ENCODE data around the gene BRDT. TPM values are rescaled to one million over a fixed set of nuclear protein-coding genes. Genes with fewer than 3 reads are reported as not detected.

Gene BRDT
- total and polyA plus RNA-seq, 2 of the 13 experiments (the other 11 are each of a cell fraction or from before 2014, with no cell fraction given), result not detected

DNA sequence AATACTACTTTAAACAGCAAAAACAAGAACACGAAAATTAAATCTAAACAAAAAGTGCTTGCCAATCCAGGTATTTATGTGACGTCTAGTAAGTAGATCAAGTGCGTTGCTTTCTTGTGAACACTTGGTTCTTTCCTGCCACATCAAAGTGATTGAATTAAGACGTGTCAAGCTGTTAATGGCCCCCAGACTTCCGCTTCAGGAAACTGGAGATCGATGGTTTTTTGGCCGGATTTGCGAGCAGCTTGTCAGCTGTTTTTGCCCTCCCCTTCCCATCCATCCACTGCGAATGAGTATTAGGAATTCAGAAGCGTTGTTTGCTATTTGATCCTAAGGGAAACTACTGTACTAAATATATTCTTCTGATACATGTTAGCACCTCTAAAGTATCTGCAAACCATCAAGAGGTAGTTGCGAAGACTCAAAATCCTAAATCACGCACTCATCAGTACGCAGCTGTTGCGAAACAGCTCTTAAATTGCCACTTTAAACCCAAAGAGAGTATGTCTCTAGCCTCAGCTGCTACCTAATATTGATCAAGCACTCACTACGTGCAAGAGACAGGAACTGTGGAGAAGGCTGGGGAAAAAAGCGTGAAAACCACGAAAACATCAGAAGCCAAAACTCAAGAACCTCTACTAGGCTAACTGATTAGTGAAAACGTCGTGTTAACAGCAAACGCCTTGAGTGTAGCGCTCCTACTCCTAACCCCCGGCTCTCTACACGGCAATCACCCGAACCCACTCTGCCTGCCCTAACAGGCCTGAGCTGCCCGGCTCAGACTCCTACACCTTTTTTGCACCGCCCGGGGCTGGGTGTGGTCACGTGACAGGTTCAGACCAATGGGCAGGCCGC, 473 bp upstream of the BRDT start:
- in situ Hi-C loops (cut with HindIII; ENCODE audit: extremely low pct_ligation_motif_present, low pct_unique_long_range_greater_than_20kb) (no loop called here), intact Hi-C loops (cut with micrococcal nuclease; ENCODE audit: unreplicated experiment) (no loop called here)
- 61% methylated on average over 29 of the region's 29 CpGs for WGBS (ENCODE audit: low lambda C conversion rate)
- Histone ChIP-seq H3K27ac (ENCODE audit: extremely low read length, insufficient read depth, low read length) (no peak overlapping the region), H3K36me3 (replicated peaks in 1 of 2; ENCODE audit: control insufficient read depth in 1 of 2, insufficient read depth in 2 of 2, low read length in 2 of 2) (no peaks in the 10 kb centered on the region), H2AFZ (ENCODE audit: low read length) (no peak overlapping the region), H4K20me1 (ENCODE audit: insufficient read depth, low read length) (no peaks in the 10 kb centered on the region), H3K27me3 (ENCODE audit: control insufficient read depth in 1 of 2, insufficient read depth in 2 of 2, low read length in 2 of 2) (no peaks in the 10 kb centered on the region; a peak in 1 of 5 replicates), H3K9me3 (ENCODE audit: low read length) (no peaks in the 10 kb centered on the region), H3K4me1 (ENCODE audit: insufficient read depth, low read length) (no peaks in the 10 kb centered on the region), H3K9ac (ENCODE audit: insufficient read depth, low read depth, low read length) (no peak overlapping the region), H3K4me3 (replicated peaks in 1 of 3; ENCODE audit: insufficient read depth in 1 of 3, low read depth in 2 of 3, low read length in 3 of 3) (no peak overlapping the region), H3K4me2 (ENCODE audit: low read depth, low read length) (no peak overlapping the region), H3K79me2 (ENCODE audit: insufficient read depth, low read length) (no peaks in the 10 kb centered on the region)
- CTCF ChIA-PET (ENCODE audit: low intra/inter-chr PET ratio, low total read pairs), result no interaction called here
- DNase-seq (ENCODE audit: low spot score), result no peak
- no peak for ATAC-seq
- no TSS peak for BruUV-seq (replicated peaks)
- no peak for FAIRE-seq
- POLR2A ChIA-PET, result no interaction called here
- TF ChIP-seq FOXA1 (IDR thresholded peaks at IDR 0.05), result no peak
- TF ChIP-seq FOXA1 (CRISPR knock-in tag; IDR thresholded peaks at IDR 0.05), result no peak
- TF ChIP-seq, protein P1, sequence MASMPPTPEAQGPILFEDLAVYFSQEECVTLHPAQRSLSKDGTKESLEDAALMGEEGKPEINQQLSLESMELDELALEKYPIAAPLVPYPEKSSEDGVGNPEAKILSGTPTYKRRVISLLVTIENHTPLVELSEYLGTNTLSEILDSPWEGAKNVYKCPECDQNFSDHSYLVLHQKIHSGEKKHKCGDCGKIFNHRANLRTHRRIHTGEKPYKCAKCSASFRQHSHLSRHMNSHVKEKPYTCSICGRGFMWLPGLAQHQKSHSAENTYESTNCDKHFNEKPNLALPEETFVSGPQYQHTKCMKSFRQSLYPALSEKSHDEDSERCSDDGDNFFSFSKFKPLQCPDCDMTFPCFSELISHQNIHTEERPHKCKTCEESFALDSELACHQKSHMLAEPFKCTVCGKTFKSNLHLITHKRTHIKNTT (CRISPR knock-in tag; IDR thresholded peaks at IDR 0.05), result no peak
- no peak for TF ChIP-seq ELF4 (CRISPR knock-in tag; IDR thresholded peaks at IDR 0.05; ENCODE audit: borderline replicate concordance)
- no peak for TF ChIP-seq MED13 (CRISPR knock-in tag; IDR thresholded peaks at IDR 0.05)
- no peak for TF ChIP-seq MBNL3 (CRISPR knock-in tag; conservative IDR thresholded peaks at IDR 0.05)
- peak; percentile 69; the same call in 1 of the 2 replicates for TF ChIP-seq CEBPB (IDR thresholded peaks at IDR 0.05; ENCODE audit: borderline replicate concordance, low read depth, low read length)
- TF ChIP-seq, protein P2, sequence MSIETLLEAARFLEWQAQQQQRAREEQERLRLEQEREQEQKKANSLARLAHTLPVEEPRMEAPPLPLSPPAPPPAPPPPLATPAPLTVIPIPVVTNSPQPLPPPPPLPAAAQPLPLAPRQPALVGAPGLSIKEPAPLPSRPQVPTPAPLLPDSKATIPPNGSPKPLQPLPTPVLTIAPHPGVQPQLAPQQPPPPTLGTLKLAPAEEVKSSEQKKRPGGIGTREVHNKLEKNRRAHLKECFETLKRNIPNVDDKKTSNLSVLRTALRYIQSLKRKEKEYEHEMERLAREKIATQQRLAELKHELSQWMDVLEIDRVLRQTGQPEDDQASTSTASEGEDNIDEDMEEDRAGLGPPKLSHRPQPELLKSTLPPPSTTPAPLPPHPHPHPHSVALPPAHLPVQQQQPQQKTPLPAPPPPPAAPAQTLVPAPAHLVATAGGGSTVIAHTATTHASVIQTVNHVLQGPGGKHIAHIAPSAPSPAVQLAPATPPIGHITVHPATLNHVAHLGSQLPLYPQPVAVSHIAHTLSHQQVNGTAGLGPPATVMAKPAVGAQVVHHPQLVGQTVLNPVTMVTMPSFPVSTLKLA (IDR thresholded peaks at IDR 0.05), result no peak
- no peak for TF ChIP-seq CBFB (CRISPR knock-in tag; IDR thresholded peaks at IDR 0.05)
- no peak for TF ChIP-seq ZNF383 (CRISPR knock-in tag; IDR thresholded peaks at IDR 0.05; ENCODE audit: borderline replicate concordance)
- peak; percentile 63; the same call in 1 of the 2 replicates for TF ChIP-seq RAD51 (IDR thresholded peaks at IDR 0.05; ENCODE audit: borderline replicate concordance)
- no peak for TF ChIP-seq DPF2 (CRISPR knock-in tag; IDR thresholded peaks at IDR 0.05; ENCODE audit: borderline replicate concordance, low read depth)
- no peak for TF ChIP-seq ZNF124 (CRISPR knock-in tag; IDR thresholded peaks at IDR 0.05)
- TF ChIP-seq, protein P3, sequence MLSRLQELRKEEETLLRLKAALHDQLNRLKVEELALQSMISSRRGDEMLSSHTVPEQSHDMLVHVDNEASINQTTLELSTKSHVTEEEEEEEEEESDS (CRISPR knock-in tag; IDR thresholded peaks at IDR 0.05; ENCODE audit: borderline replicate concordance), result no peak
- TF ChIP-seq CENPX (CRISPR knock-in tag; IDR thresholded peaks at IDR 0.05), result no peak
- TF ChIP-seq HOXD1 (CRISPR knock-in tag; IDR thresholded peaks at IDR 0.05), result no peak
- no peak for TF ChIP-seq RAD21 (CRISPR knock-in tag; IDR thresholded peaks at IDR 0.05)
- TF ChIP-seq, protein P4, sequence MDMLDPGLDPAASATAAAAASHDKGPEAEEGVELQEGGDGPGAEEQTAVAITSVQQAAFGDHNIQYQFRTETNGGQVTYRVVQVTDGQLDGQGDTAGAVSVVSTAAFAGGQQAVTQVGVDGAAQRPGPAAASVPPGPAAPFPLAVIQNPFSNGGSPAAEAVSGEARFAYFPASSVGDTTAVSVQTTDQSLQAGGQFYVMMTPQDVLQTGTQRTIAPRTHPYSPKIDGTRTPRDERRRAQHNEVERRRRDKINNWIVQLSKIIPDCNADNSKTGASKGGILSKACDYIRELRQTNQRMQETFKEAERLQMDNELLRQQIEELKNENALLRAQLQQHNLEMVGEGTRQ (IDR thresholded peaks at IDR 0.05; ENCODE audit: low read depth, low read length), result 0 out of 2 replicates have a peak, but pooled peaks have one; percentile 19
- TF ChIP-seq, protein P4 (CRISPR knock-in tag; IDR thresholded peaks at IDR 0.05; ENCODE audit: borderline replicate concordance), result no peak

All from HepG2 (cell line).